HG02943 (cell line): ENCODE data around the gene CCDC69.
A peak's percentile ranks its signal among the peaks of the same experiment; 100 is the strongest.

ENCODE experiments used
- ATAC-seq: cut with Tn5 transposase; IDR thresholded peaks from one replicate; pipeline ENCODE4 v1.9.1; 2021; ENCODE audit warnings: mild to moderate bottlenecking, low read depth, moderate library complexity; ENCODE audit not compliant: unreplicated experiment

Gene CCDC69

GRCh38 chr5:151224372-151224771 is 480 bp upstream of the CCDC69 start:
- no peak for ATAC-seq

GRCh38 chr5:151222790-151223446 is 974 bp downstream of the CCDC69 start:
- ATAC-seq: peak; percentile 54

GRCh38 chr5:151222054-151222789 is 1.7 kb downstream of the CCDC69 start:
- no peak for ATAC-seq

GRCh38 chr5:151221574-151221973 is 2.3 kb downstream of the CCDC69 start:
- ATAC-seq: no peak

- no peak for ATAC-seq
Measured at GRCh38 chr5:151219789-151220188, 4.1 kb downstream of the CCDC69 start.

- ATAC-seq: no peak
Measured at GRCh38 chr5:151219138-151219537, 4.8 kb downstream of the CCDC69 start.

GRCh38 chr5:151218177-151218576 is 5.7 kb downstream of the CCDC69 start:
- ATAC-seq: no peak

- ATAC-seq: no peak
Measured at GRCh38 chr5:151216781-151217180, 7.1 kb downstream of the CCDC69 start.

GRCh38 chr5:151215546-151215880 is 8.4 kb downstream of the CCDC69 start:
- no peak for ATAC-seq

GRCh38 chr5:151214614-151215545 is 9.0 kb downstream of the CCDC69 start:
- peak; percentile 66 for ATAC-seq

GRCh38 chr5:151213803-151214613 is 9.9 kb downstream of the CCDC69 start:
- ATAC-seq: peak; percentile 79

GRCh38 chr5:151212406-151212798 is 11.5 kb downstream of the CCDC69 start:
- ATAC-seq: no peak

GRCh38 chr5:151208481-151208914 is 15.4 kb downstream of the CCDC69 start:
- ATAC-seq: no peak

- ATAC-seq: no peak
Measured at GRCh38 chr5:151205411-151205810, 18.5 kb downstream of the CCDC69 start.

- ATAC-seq: no peak
Measured at GRCh38 chr5:151204051-151204450, 19.8 kb downstream of the CCDC69 start.

- no peak for ATAC-seq
Measured at GRCh38 chr5:151202381-151203139, 21.3 kb downstream of the CCDC69 start.

- no peak for ATAC-seq
Measured at GRCh38 chr5:151200913-151201595, 22.8 kb downstream of the CCDC69 start.

GRCh38 chr5:151199581-151200185 is 24.2 kb downstream of the CCDC69 start:
- no peak for ATAC-seq

GRCh38 chr5:151198861-151199260 is 25.0 kb downstream of the CCDC69 start:
- no peak for ATAC-seq
